ENCODE data around the gene KRTAP4-9.
"Not testable (repeated sequence)": the region's sequence is repeated elsewhere in the genome, so short reads cannot be mapped to it uniquely, and the experiment has no call there.

KRTAP4-9 gene

GRCh38 chr17:41105347-41105746 is at the start of gene KRTAP4-9:
Gene KRTAP4-9, plus strand, starts transcription at chr17:41105389. Its CDS starts 0 bp downstream, at chr17:41105389.
- not testable (repeated sequence) for H3K4me3 ChIP-seq (ENCODE audit: low read depth, low read length)

GRCh38 chr17:41057547-41057946 is 47.6 kb upstream of the KRTAP4-9 start:
- no peak for TF ChIP-seq CTCF (IDR thresholded peaks at IDR 0.05; ENCODE audit: control insufficient read depth, extremely low read depth, insufficient read depth)

More at GRCh38 chr17:41105347-41105746, at the start of gene KRTAP4-9:
- not testable (repeated sequence) for DNase-seq (ENCODE audit: low read depth)

GRCh38 chr17:41058741-41059140 is 46.4 kb upstream of the KRTAP4-9 start:
- no peak overlapping the region for H3K4me3 ChIP-seq (ENCODE audit: low read depth, low read length)
- no peak for TF ChIP-seq CTCF (IDR thresholded peaks at IDR 0.05; ENCODE audit: control insufficient read depth, extremely low read depth, insufficient read depth)
- DNase-seq (ENCODE audit: low read depth), result no peak

More at GRCh38 chr17:41057547-41057946, 47.6 kb upstream of the KRTAP4-9 start:
- H3K4me3 ChIP-seq (ENCODE audit: low read depth, low read length), result no peak overlapping the region
- DNase-seq (ENCODE audit: low read depth), result no peak

GRCh38 chr17:41059276-41060051 is 45.7 kb upstream of the KRTAP4-9 start:
- H3K4me3 ChIP-seq (ENCODE audit: low read depth, low read length), result not testable (repeated sequence)

GRCh38 chr17:41060052-41060604 is 45.1 kb upstream of the KRTAP4-9 start, which contains the start of gene KRTAP2-3:
Gene KRTAP2-3, minus strand, starts transcription at chr17:41060114. Its CDS starts 64 bp downstream, at chr17:41060050.
- TF ChIP-seq CTCF (IDR thresholded peaks at IDR 0.05; ENCODE audit: control insufficient read depth, extremely low read depth, insufficient read depth), result no peak
- no peak for DNase-seq (ENCODE audit: low read depth)
- no peak within 1 kb of the TSS for H3K4me3 ChIP-seq (ENCODE audit: low read depth, low read length)

More at GRCh38 chr17:41059276-41060051, 45.7 kb upstream of the KRTAP4-9 start:
- not testable (repeated sequence) for DNase-seq (ENCODE audit: low read depth)

- no peak overlapping the region for H3K4me3 ChIP-seq (ENCODE audit: low read depth, low read length)
- TF ChIP-seq CTCF (IDR thresholded peaks at IDR 0.05; ENCODE audit: control insufficient read depth, extremely low read depth, insufficient read depth), result no peak
- no peak for DNase-seq (ENCODE audit: low read depth)
These were observed 43.2 kb upstream of the KRTAP4-9 start for GRCh38 chr17:41061964-41062363.

GRCh38 chr17:41063449-41063848 is 41.7 kb upstream of the KRTAP4-9 start:
- H3K4me3 ChIP-seq (ENCODE audit: low read depth, low read length), result no peak overlapping the region
- DNase-seq (ENCODE audit: low read depth), result no peak
- no peak for TF ChIP-seq CTCF (IDR thresholded peaks at IDR 0.05; ENCODE audit: control insufficient read depth, extremely low read depth, insufficient read depth)

GRCh38 chr17:41064301-41064700 is 40.9 kb upstream of the KRTAP4-9 start:
- no peak for DNase-seq (ENCODE audit: low read depth)
- TF ChIP-seq CTCF (IDR thresholded peaks at IDR 0.05; ENCODE audit: control insufficient read depth, extremely low read depth, insufficient read depth), result no peak
- no peak overlapping the region for H3K4me3 ChIP-seq (ENCODE audit: low read depth, low read length)

- H3K4me3 ChIP-seq (ENCODE audit: low read depth, low read length); DNase-seq (ENCODE audit: low read depth): not testable (repeated sequence)
These were observed 40.0 kb upstream of the KRTAP4-9 start for GRCh38 chr17:41065016-41065689.

Measured in LNCaP clone FGC (cell line).